ENCODE data around the gene PRR15.

The PRR15 gene

GRCh38 chr7:29567174-29567573 lies 3.5 kb downstream of the PRR15 start:
- in situ Hi-C loops (cut with MboI; ENCODE audit: low sequenced_read_pairs), result no loop called here

GRCh38 chr7:29569648-29570047 lies 6.0 kb downstream of the PRR15 start:
- in situ Hi-C loops (cut with MboI; ENCODE audit: low sequenced_read_pairs), result no loop called here

GRCh38 chr7:29572558-29572957 lies 8.9 kb downstream of the PRR15 start:
- in situ Hi-C loops (cut with MboI; ENCODE audit: low sequenced_read_pairs), result no loop called here

- in situ Hi-C loops (cut with MboI; ENCODE audit: low sequenced_read_pairs), result no loop called here
These were observed 9.9 kb downstream of the PRR15 start for GRCh38 chr7:29573567-29573966.

GRCh38 chr7:29574659-29575058 lies 11.0 kb downstream of the PRR15 start:
- in situ Hi-C loops (cut with MboI; ENCODE audit: low sequenced_read_pairs), result no loop called here

- in situ Hi-C loops (cut with MboI; ENCODE audit: low sequenced_read_pairs), result no loop called here
These were observed 23.7 kb downstream of the PRR15 start for GRCh38 chr7:29587195-29587808.

- in situ Hi-C loops (cut with MboI; ENCODE audit: low sequenced_read_pairs), result no loop called here
These were observed 24.6 kb downstream of the PRR15 start for GRCh38 chr7:29588212-29588611.

- in situ Hi-C loops (cut with MboI; ENCODE audit: low sequenced_read_pairs), result no loop called here
These were observed 25.5 kb downstream of the PRR15 start for GRCh38 chr7:29588900-29589696.

GRCh38 chr7:29592866-29593265 lies 29.2 kb downstream of the PRR15 start:
- in situ Hi-C loops (cut with MboI; ENCODE audit: low sequenced_read_pairs), result no loop called here

- in situ Hi-C loops (cut with MboI; ENCODE audit: low sequenced_read_pairs), result no loop called here
These were observed 29.8 kb downstream of the PRR15 start for GRCh38 chr7:29593459-29593858.

- in situ Hi-C loops (cut with MboI; ENCODE audit: low sequenced_read_pairs), result no loop called here
These were observed 33.1 kb downstream of the PRR15 start for GRCh38 chr7:29596593-29597178.

GRCh38 chr7:29597266-29597665 lies 33.6 kb downstream of the PRR15 start:
- in situ Hi-C loops (cut with MboI; ENCODE audit: low sequenced_read_pairs), result no loop called here

- in situ Hi-C loops (cut with MboI; ENCODE audit: low sequenced_read_pairs), result no loop called here
These were observed 34.5 kb downstream of the PRR15 start for GRCh38 chr7:29598137-29598536.

GRCh38 chr7:29598613-29599012 lies 35.0 kb downstream of the PRR15 start:
- in situ Hi-C loops (cut with MboI; ENCODE audit: low sequenced_read_pairs), result no loop called here

- in situ Hi-C loops (cut with MboI; ENCODE audit: low sequenced_read_pairs), result no loop called here
These were observed 35.4 kb downstream of the PRR15 start for GRCh38 chr7:29599026-29599425.

- in situ Hi-C loops (cut with MboI; ENCODE audit: low sequenced_read_pairs), result no loop called here
These were observed 37.0 kb downstream of the PRR15 start for GRCh38 chr7:29600661-29601060.

GRCh38 chr7:29604052-29604451 lies 40.4 kb downstream of the PRR15 start:
- in situ Hi-C loops (cut with MboI; ENCODE audit: low sequenced_read_pairs), result no loop called here

- in situ Hi-C loops (cut with MboI; ENCODE audit: low sequenced_read_pairs), result no loop called here
These were observed 41.1 kb downstream of the PRR15 start for GRCh38 chr7:29604702-29605101.

- in situ Hi-C loops (cut with MboI; ENCODE audit: low sequenced_read_pairs), result no loop called here
These were observed 42.0 kb downstream of the PRR15 start for GRCh38 chr7:29605671-29606070.

- in situ Hi-C loops (cut with MboI; ENCODE audit: low sequenced_read_pairs), result no loop called here
These were observed 42.7 kb downstream of the PRR15 start for GRCh38 chr7:29606287-29606721.

- in situ Hi-C loops (cut with MboI; ENCODE audit: low sequenced_read_pairs), result no loop called here
These were observed 43.2 kb downstream of the PRR15 start for GRCh38 chr7:29606830-29607229.

- in situ Hi-C loops (cut with MboI; ENCODE audit: low sequenced_read_pairs), result no loop called here
These were observed 43.6 kb downstream of the PRR15 start for GRCh38 chr7:29607259-29607658.

Data from HL-60/S4 treated with retinoic acid at 250 ng/mL for 4 days and 3 days (cell line).